LHCN-M2 (cell line): ENCODE results near the gene P2RY4. TPM values are rescaled to one million over a fixed set of nuclear protein-coding genes. Genes with fewer than 3 reads are reported as not detected.
A peak's percentile ranks its signal among the peaks of the same experiment; 100 is the strongest.
"Not testable (repeated sequence)": the region's sequence is repeated elsewhere in the genome, so short reads cannot be mapped to it uniquely, and the experiment has no call there.

Experiments used
- DNase-seq: peaks from one replicate; pipeline ENCODE4 v3.0.0-alpha.2; 2012; ENCODE audit warnings: low read depth
- polyA plus RNA-seq: library from polyadenylated mRNA; unstranded; fragments of >200 nt; gene quantifications from one replicate; pipeline ENCODE4 v1.2.1, GENCODE V29; 2012; ENCODE audit warnings: missing spikeins
- total RNA-seq: library from RNA; depleted of rRNA; stranded (reverse); fragments of >200 nt; gene quantifications from 2 replicates; pipeline ENCODE4 v1.2.3, GENCODE V29; 2014; rRNA removed

Gene P2RY4
- not detected in 2 replicates for total RNA-seq
- not detected for polyA plus RNA-seq

DNA sequence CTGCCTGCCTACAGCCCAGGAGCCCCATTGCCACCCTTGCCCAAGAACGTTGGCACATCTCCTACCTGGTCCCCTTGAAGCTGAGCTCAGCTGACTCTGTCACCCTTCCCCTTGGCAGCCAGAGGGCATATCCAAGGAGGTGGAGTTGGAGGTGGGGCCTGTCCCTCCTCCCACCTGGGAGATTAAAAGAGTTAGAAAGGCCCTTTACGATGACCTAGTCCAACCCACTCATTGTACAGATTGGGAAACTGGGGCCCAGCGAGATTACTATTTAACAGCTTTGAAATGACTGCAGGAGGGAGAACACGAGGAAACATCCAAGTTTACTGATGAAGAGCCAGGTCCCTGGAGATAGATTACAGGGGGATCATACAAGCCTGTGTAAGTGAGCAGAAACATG is at the start of gene P2RY4:
Gene P2RY4 (minus strand): TSS at position 101 of the 400 bp plus-strand sequence. CDS start 580 bp downstream, outside the sequence.
- DNase-seq, result no peak

- peak; percentile 5 for DNase-seq
Observed at GRCh38 chrX:70301716-70302115, 41.7 kb upstream of the P2RY4 start.

DNA sequence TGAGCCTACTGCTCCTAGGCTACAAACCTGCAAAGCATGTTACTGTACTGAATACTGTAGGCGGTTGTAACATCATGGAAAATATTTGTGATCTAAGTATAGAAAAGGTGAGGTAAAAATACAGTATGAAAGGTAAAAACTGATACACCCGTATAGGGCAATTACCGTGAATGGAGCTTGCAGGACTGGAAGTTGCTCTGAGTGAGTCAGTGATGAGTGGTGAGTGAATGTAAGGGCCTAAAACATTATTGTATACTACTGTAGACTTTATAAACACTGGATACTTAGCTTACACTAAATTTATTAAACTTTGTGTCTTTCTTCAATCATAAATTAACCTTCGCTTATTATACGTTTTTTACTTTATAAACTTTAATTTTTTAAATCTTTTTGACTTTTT is 33.6 kb upstream of the P2RY4 start:
- DNase-seq, result no peak

- peak; percentile 46 for DNase-seq
Observed at GRCh38 chrX:70292788-70293187, 32.8 kb upstream of the P2RY4 start.

GRCh38 chrX:70289793-70290770 is 30.1 kb upstream of the P2RY4 start, which contains the start of the genes KIF4A and PDZD11:
KIF4A (plus strand) TSS chrX:70290104; CDS start chrX:70290459, 355 bp downstream.
PDZD11 (minus strand) TSS chrX:70289927; CDS start chrX:70289341, 586 bp downstream.
- peak; percentile 79 for DNase-seq

- no peak for DNase-seq
Observed at GRCh38 chrX:70289168-70289792, 29.3 kb upstream of the P2RY4 start.

DNA sequence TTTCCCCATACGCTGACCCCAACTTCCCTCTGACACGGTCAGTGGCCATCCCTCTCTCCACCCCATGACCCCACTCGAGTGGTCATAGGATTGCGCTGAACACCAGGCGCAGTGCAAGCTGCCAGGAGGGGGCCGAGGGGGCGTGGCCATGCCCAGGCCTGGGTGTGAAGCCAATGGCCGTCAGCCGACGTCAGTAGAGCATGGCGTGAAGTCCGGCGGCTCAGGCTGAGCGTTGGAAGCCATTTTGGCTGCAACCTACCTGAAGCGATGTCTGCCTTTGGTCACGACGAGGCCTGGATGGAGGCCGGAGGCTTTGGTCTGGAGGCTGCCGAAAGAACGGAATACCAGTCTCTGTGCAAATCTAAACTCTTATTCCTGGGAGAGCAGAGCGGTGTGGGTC is 21.9 kb upstream of the P2RY4 start, which contains the start of gene RAB41:
Gene RAB41 (plus strand): TSS at position 222 of the 400 bp plus-strand sequence. CDS start 46 bp downstream, at position 268.
- DNase-seq, result no peak

DNA sequence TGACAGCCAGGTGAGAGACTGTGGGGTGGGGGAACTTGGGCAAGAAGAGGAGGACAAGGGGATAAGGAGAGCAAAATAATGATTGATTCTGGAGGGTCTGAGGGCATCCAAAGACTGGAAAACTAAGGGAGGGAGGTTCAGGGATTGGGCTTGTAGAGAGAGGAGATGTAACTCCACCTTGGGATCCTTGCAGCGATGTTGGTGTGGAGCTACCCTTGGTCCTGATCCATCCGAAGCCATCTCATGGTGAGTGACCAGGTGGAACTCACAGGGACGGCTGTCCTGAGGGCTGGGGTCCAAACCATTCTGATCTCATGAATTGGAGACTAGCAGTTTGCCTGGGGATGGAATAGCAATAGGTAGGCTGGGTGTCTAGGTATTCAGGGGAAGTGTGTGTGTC is 20.6 kb upstream of the P2RY4 start:
- DNase-seq, result no peak

DNA sequence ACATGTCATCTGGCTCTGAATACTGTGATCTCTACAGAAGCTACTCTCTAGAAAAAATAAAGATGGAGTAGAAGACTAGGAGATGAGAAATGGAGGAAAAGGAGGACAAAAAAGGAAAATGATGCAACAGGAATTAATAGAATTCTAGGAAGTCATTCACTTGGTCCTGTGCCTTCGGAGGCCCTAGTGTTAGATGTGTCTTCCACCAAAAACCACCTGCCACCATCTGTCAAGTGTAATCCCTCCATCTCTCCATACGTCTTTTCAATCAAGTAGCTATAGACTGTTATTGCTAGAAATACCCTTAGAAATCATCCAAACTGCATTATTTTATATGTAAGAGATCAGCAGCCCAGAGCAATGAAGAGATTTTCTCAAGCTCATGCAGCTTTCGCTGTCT is 19.1 kb upstream of the P2RY4 start:
- no peak for DNase-seq

DNA sequence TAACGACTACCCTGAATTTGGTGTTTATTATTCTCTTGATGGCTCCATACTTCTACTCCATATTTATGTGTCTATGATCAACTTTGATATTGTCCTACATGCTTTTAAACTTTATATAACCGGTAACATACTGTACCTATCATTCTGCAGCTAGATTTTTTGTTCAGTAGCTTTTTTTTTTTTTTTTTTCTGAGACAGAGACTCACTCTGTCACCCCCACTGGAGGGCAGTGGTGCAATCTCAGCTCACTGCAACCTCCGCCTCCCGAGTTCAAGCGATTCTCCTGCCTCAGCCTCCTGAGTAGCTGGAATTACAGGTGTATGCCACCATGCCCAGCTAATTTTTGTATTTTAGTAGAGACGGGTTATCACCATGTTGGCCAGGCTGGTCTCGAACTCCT is 14.0 kb upstream of the P2RY4 start:
- DNase-seq, result not testable (repeated sequence)

GRCh38 chrX:70268034-70268433 is 8.0 kb upstream of the P2RY4 start, which contains the start of gene ARR3:
ARR3 (plus strand) TSS chrX:70268334; CDS start chrX:70269386, 1,052 bp downstream.
- no peak for DNase-seq

DNA sequence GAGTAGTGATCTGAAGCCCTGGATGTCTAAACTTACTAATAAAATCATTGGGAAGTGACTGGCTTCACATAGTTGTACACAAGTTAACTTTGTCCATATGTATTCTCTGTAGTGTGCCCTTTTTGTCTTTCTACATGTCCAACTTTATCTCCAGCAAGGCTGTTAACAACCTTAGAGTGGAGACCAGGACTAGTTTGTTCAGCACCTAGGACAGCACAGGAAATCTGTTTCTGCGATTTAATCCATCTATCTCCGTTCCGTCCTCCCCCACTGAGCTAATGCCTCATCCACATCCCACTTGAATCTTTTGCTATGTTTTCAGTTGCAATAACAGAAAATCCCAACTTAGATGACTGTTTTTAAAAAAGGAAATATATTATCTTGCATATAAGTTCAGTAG is 4.8 kb upstream of the P2RY4 start:
- DNase-seq, result no peak

GRCh38 chrX:70262952-70263567 is 3.1 kb upstream of the P2RY4 start:
- DNase-seq, result peak; percentile 5

- DNase-seq, result no peak
Observed at GRCh38 chrX:70257423-70258288, 2.3 kb downstream of the P2RY4 start.

GRCh38 chrX:70255452-70255851 is 4.6 kb downstream of the P2RY4 start:
- DNase-seq, result no peak

- DNase-seq, result no peak
Observed at GRCh38 chrX:70254909-70255308, 5.1 kb downstream of the P2RY4 start.

GRCh38 chrX:70254063-70254400 is 6.0 kb downstream of the P2RY4 start:
- peak; percentile 10 for DNase-seq

- peak; percentile 3 for DNase-seq
Observed at GRCh38 chrX:70253377-70254062, 6.5 kb downstream of the P2RY4 start.

- no peak for DNase-seq
Observed at GRCh38 chrX:70252491-70252890, 7.5 kb downstream of the P2RY4 start.

- no peak for DNase-seq
Observed at GRCh38 chrX:70247252-70247651, 12.8 kb downstream of the P2RY4 start.
